Measurements from ENCODE around the gene WNT5B.

DNA sequence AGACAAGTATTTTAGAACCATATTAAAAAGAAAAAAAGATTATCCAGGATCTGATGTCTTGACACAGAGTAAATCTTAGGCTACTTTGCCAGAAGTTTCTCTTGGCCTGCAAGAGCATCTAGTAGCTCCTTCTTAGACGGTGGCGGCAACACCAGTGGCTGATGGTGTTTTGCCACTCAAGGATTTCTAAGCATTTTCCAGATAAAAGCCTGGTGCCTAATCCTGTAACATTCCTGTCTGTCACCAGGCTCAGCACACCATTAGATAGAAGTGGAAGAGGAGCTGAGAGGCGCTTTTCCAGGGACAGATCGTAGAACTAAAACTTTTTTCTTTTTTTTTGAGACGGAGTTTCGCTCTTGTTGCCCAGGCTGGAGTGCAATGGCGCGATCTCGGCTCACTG is 14.0 kb downstream of the WNT5B start:
- TF ChIP-seq, protein P1, sequence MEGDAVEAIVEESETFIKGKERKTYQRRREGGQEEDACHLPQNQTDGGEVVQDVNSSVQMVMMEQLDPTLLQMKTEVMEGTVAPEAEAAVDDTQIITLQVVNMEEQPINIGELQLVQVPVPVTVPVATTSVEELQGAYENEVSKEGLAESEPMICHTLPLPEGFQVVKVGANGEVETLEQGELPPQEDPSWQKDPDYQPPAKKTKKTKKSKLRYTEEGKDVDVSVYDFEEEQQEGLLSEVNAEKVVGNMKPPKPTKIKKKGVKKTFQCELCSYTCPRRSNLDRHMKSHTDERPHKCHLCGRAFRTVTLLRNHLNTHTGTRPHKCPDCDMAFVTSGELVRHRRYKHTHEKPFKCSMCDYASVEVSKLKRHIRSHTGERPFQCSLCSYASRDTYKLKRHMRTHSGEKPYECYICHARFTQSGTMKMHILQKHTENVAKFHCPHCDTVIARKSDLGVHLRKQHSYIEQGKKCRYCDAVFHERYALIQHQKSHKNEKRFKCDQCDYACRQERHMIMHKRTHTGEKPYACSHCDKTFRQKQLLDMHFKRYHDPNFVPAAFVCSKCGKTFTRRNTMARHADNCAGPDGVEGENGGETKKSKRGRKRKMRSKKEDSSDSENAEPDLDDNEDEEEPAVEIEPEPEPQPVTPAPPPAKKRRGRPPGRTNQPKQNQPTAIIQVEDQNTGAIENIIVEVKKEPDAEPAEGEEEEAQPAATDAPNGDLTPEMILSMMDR (IDR thresholded peaks at IDR 0.05): no peak
- no peak for TF ChIP-seq POLR2A (IDR thresholded peaks at IDR 0.05)
- TF ChIP-seq EP300 (IDR thresholded peaks at IDR 0.05): no peak

Measured in tibial nerve (tissue), 4 donors.